ENCODE data around the gene FEM1A. TPM values are rescaled to one million over a fixed set of nuclear protein-coding genes. Genes with fewer than 3 reads are reported as not detected.

Gene FEM1A
- total and polyA plus RNA-seq, 2 of the 13 experiments (the other 11 are each of a cell fraction or from before 2014, with no cell fraction given) = 3.2 to 10.8 TPM

GRCh38 chr19:4768934-4769777 lies 22.4 kb upstream of the FEM1A start (continued):
- TF ChIP-seq THAP7 (CRISPR knock-in tag; IDR thresholded peaks at IDR 0.05) (peak; percentile 99), ZNF543 (CRISPR knock-in tag; IDR thresholded peaks at IDR 0.05) (peak; percentile 100), KAT8 (CRISPR knock-in tag; IDR thresholded peaks at IDR 0.05) (peak; percentile 99), REXO4 (CRISPR knock-in tag; IDR thresholded peaks at IDR 0.05; ENCODE audit: borderline replicate concordance) (peak; percentile 100), ZUFSP (CRISPR knock-in tag; IDR thresholded peaks at IDR 0.05; ENCODE audit: borderline replicate concordance) (peak; percentile 99), MTA3 (CRISPR knock-in tag; IDR thresholded peaks at IDR 0.05) (peak; percentile 99), IKZF1 (IDR thresholded peaks at IDR 0.05) (no peak), TCF7 (IDR thresholded peaks at IDR 0.05; ENCODE audit: low read depth) (no peak), ZNF678 (CRISPR knock-in tag; IDR thresholded peaks at IDR 0.05) (peak; percentile 100), ZFP36L1 (CRISPR knock-in tag; IDR thresholded peaks at IDR 0.05) (peak; percentile 100), GMEB2 (CRISPR knock-in tag; IDR thresholded peaks at IDR 0.05; ENCODE audit: low read depth) (peak; percentile 80), SOX6 (IDR thresholded peaks at IDR 0.05) (no peak), SOX6 (CRISPR knock-in tag; IDR thresholded peaks at IDR 0.05) (peak; percentile 90), SKI (IDR thresholded peaks at IDR 0.05; ENCODE audit: partially characterized antibody) (no peak), TOE1 (CRISPR knock-in tag; IDR thresholded peaks at IDR 0.05) (peak; percentile 100), AGO1 (IDR thresholded peaks at IDR 0.05; ENCODE audit: low read depth, low read length, poor library complexity, severe bottlenecking) (no peak), ZNF790 (CRISPR knock-in tag; IDR thresholded peaks at IDR 0.05; ENCODE audit: borderline replicate concordance) (peak; percentile 100), SRSF1 (optimal IDR thresholded peaks at IDR 0.05; ENCODE audit: low read depth, low read length) (no peak), CBX5 (CRISPR knock-in tag; IDR thresholded peaks at IDR 0.05; ENCODE audit: borderline replicate concordance) (peak; percentile 100), MYPOP (CRISPR knock-in tag; IDR thresholded peaks at IDR 0.05) (peak; percentile 99), FIP1L1 (IDR thresholded peaks at IDR 0.05; ENCODE audit: borderline replicate concordance, insufficient read depth, low read depth, low read length) (no peak), ZNF772 (CRISPR knock-in tag; IDR thresholded peaks at IDR 0.05) (peak; percentile 100)
- TF ChIP-seq, protein P1, sequence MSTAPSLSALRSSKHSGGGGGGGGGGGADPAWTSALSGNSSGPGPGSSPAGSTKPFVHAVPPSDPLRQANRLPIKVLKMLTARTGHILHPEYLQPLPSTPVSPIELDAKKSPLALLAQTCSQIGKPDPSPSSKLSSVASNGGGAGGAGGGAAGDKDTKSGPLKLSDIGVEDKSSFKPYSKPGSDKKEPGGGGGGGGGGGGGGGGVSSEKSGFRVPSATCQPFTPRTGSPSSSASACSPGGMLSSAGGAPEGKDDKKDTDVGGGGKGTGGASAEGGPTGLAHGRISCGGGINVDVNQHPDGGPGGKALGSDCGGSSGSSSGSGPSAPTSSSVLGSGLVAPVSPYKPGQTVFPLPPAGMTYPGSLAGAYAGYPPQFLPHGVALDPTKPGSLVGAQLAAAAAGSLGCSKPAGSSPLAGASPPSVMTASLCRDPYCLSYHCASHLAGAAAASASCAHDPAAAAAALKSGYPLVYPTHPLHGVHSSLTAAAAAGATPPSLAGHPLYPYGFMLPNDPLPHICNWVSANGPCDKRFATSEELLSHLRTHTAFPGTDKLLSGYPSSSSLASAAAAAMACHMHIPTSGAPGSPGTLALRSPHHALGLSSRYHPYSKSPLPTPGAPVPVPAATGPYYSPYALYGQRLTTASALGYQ (CRISPR knock-in tag; IDR thresholded peaks at IDR 0.05) = peak; percentile 100
